NB4 (cell line): Measurements from ENCODE around the gene PEAK3.

Source experiments
- TF ChIP-seq, protein P1 (sequence below): IDR thresholded peaks from one replicate; pipeline ENCODE4 v1.5.1; 2012; ENCODE audit warnings: low read depth, low read length
- TF ChIP-seq, protein P2 (sequence below): IDR thresholded peaks from 2 replicates; pipeline ENCODE4 v1.6.1; 2011; ENCODE audit warnings: low read depth, low read length

DNA sequence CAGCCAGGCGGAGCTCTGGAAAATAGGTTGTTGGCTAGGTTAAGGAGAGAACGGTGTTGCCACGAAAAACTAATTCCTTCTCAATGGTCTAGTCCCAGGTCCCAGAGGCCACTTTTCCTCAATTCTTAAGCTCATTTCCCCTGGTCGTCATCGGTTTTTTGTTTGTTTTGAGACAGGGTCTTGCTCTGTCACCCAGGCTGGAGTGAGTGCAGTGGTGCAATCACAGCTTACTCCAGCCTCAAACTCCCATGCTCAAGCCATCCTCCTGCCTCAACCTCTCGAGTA, 44.2 kb downstream of the PEAK3 start:
- TF ChIP-seq, protein P1, sequence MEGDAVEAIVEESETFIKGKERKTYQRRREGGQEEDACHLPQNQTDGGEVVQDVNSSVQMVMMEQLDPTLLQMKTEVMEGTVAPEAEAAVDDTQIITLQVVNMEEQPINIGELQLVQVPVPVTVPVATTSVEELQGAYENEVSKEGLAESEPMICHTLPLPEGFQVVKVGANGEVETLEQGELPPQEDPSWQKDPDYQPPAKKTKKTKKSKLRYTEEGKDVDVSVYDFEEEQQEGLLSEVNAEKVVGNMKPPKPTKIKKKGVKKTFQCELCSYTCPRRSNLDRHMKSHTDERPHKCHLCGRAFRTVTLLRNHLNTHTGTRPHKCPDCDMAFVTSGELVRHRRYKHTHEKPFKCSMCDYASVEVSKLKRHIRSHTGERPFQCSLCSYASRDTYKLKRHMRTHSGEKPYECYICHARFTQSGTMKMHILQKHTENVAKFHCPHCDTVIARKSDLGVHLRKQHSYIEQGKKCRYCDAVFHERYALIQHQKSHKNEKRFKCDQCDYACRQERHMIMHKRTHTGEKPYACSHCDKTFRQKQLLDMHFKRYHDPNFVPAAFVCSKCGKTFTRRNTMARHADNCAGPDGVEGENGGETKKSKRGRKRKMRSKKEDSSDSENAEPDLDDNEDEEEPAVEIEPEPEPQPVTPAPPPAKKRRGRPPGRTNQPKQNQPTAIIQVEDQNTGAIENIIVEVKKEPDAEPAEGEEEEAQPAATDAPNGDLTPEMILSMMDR: no peak
- TF ChIP-seq, protein P2, sequence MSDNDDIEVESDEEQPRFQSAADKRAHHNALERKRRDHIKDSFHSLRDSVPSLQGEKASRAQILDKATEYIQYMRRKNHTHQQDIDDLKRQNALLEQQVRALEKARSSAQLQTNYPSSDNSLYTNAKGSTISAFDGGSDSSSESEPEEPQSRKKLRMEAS: no peak
